Stimulated activated CD4-positive, alpha-beta T cell treated with anti-CD3 and anti-CD28 coated beads, Interleukin-4, amount 100 ng/mL, for 1 hour (primary cell): ENCODE data around the gene MRPS15.
A peak's percentile ranks its signal among the peaks of the same experiment; 100 is the strongest.
"Not testable (repeated sequence)": the region's sequence is repeated elsewhere in the genome, so short reads cannot be mapped to it uniquely, and the experiment has no call there.

Experiments used
- DNase-seq: peaks from one replicate; pipeline ENCODE4 v3.0.0-alpha.2; 2020

The MRPS15 gene

GRCh38 chr1:36463803-36464604 lies at the start of gene MRPS15:
MRPS15 (minus strand) TSS chr1:36464384; CDS start chr1:36464275, 109 bp downstream.
- DNase-seq = peak; percentile 97

- DNase-seq = no peak
Observed at GRCh38 chr1:36512842-36513241, 48.7 kb upstream of the MRPS15 start.

- no peak for DNase-seq
Observed at GRCh38 chr1:36511804-36512798, 47.9 kb upstream of the MRPS15 start.

GRCh38 chr1:36511220-36511619 lies 47.0 kb upstream of the MRPS15 start:
- DNase-seq = not testable (repeated sequence)

GRCh38 chr1:36510418-36510817 lies 46.2 kb upstream of the MRPS15 start:
- DNase-seq = no peak

- no peak for DNase-seq
Observed at GRCh38 chr1:36508257-36508656, 44.1 kb upstream of the MRPS15 start.

- no peak for DNase-seq
Observed at GRCh38 chr1:36506276-36506920, 42.2 kb upstream of the MRPS15 start.

GRCh38 chr1:36503733-36504132 lies 39.5 kb upstream of the MRPS15 start:
- no peak for DNase-seq

- no peak for DNase-seq
Observed at GRCh38 chr1:36503159-36503558, 39.0 kb upstream of the MRPS15 start.

GRCh38 chr1:36502616-36503015 lies 38.4 kb upstream of the MRPS15 start:
- DNase-seq = no peak

GRCh38 chr1:36501911-36502310 lies 37.7 kb upstream of the MRPS15 start:
- DNase-seq = not testable (repeated sequence)

- no peak for DNase-seq
Observed at GRCh38 chr1:36497207-36497606, 33.0 kb upstream of the MRPS15 start.

GRCh38 chr1:36494971-36495370 lies 30.8 kb upstream of the MRPS15 start:
- no peak for DNase-seq

GRCh38 chr1:36493524-36493923 lies 29.3 kb upstream of the MRPS15 start:
- DNase-seq = no peak

GRCh38 chr1:36492491-36492890 lies 28.3 kb upstream of the MRPS15 start:
- DNase-seq = no peak

GRCh38 chr1:36489258-36490051 lies 25.3 kb upstream of the MRPS15 start:
- DNase-seq = not testable (repeated sequence)

- DNase-seq = no peak
Observed at GRCh38 chr1:36487906-36488305, 23.7 kb upstream of the MRPS15 start.

- DNase-seq = not testable (repeated sequence)
Observed at GRCh38 chr1:36487336-36487725, 23.1 kb upstream of the MRPS15 start.

GRCh38 chr1:36486439-36487335 lies 22.5 kb upstream of the MRPS15 start:
- DNase-seq = no peak

GRCh38 chr1:36486093-36486438 lies 21.9 kb upstream of the MRPS15 start:
- no peak for DNase-seq

GRCh38 chr1:36484099-36484498 lies 19.9 kb upstream of the MRPS15 start:
- DNase-seq = no peak
